ENCODE results near the gene MMP14.

MMP14 gene

GRCh38 chr14:22884738-22885523, 48.5 kb downstream of the MMP14 start:
- DNase-seq (ENCODE audit: low read depth in 2 of 2): no peak

- no peak for DNase-seq (ENCODE audit: low read depth in 2 of 2)
Measured at GRCh38 chr14:22885975-22886374, 49.6 kb downstream of the MMP14 start.

- DNase-seq (ENCODE audit: low read depth in 2 of 2): peak; percentile 59 to 60
Measured at GRCh38 chr14:22886500-22887259, 50.3 kb downstream of the MMP14 start.

GRCh38 chr14:22887260-22887989, 51.0 kb downstream of the MMP14 start:
- DNase-seq (ENCODE audit: low read depth in 2 of 2): no peak

- peak; percentile 14 to 36 for DNase-seq (ENCODE audit: low read depth in 2 of 2)
Measured at GRCh38 chr14:22887990-22888378, 51.6 kb downstream of the MMP14 start.

- no peak for DNase-seq (ENCODE audit: low read depth in 2 of 2)
Measured at GRCh38 chr14:22888662-22889061, 52.3 kb downstream of the MMP14 start.

- no peak for DNase-seq (ENCODE audit: low read depth in 2 of 2)
Measured at GRCh38 chr14:22890416-22890815, 54.0 kb downstream of the MMP14 start.

- no peak for DNase-seq (ENCODE audit: low read depth in 2 of 2)
Measured at GRCh38 chr14:22892488-22892887, 56.1 kb downstream of the MMP14 start.

- no peak for DNase-seq (ENCODE audit: low read depth in 2 of 2)
Measured at GRCh38 chr14:22893706-22894105, 57.3 kb downstream of the MMP14 start.

GRCh38 chr14:22895402-22895801, 59.0 kb downstream of the MMP14 start:
- no peak for DNase-seq (ENCODE audit: low read depth in 2 of 2)

GRCh38 chr14:22896356-22896755, 60.0 kb downstream of the MMP14 start:
- no peak for DNase-seq (ENCODE audit: low read depth in 2 of 2)

GRCh38 chr14:22896760-22897159, 60.4 kb downstream of the MMP14 start:
- no peak for DNase-seq (ENCODE audit: low read depth in 2 of 2)

- no peak for DNase-seq (ENCODE audit: low read depth in 2 of 2)
Measured at GRCh38 chr14:22897357-22897756, 61.0 kb downstream of the MMP14 start.
